Tibial nerve (tissue), 4 donors: ENCODE results near the gene AOPEP. TPM values are rescaled to one million over a fixed set of nuclear protein-coding genes. Genes with fewer than 3 reads are reported as not detected.

Experiments used
- DNase-seq, 2 donors: peaks; one replicate each; pipeline ENCODE4 v3.0.0-alpha.2; 2019; ENCODE audit warnings: low spot score in 2 of 2
- H3K27ac ChIP-seq, 4 donors: fragments of 200-600 bp; sonication (generic) in 3 of 4; one replicate each; pipeline ENCODE4 v1.5.1; 2017 to 2019; ENCODE audit warnings: mild to moderate bottlenecking in 1 of 4
- H3K27me3 ChIP-seq, 2 donors: fragments of 200-600 bp; sonication (generic) in 1 of 2; one replicate each; pipeline versions ENCODE4 v1.5.1 to v1.6.0; 2017 to 2019
- H3K36me3 ChIP-seq, 3 donors: fragments of 200-600 bp; sonication (generic); one replicate each; pipeline ENCODE4 v1.5.1; 2018 to 2019
- H3K4me1 ChIP-seq, 4 donors: fragments of 200-600 bp; sonication (generic) in 3 of 4; one replicate each; pipeline ENCODE4 v1.5.1; 2017 to 2019
- H3K4me3 ChIP-seq, 4 donors: fragments of 200-600 bp; sonication (generic) in 3 of 4; one replicate each; pipeline ENCODE4 v1.5.1; 2017 to 2019; ENCODE audit warnings: mild to moderate bottlenecking in 1 of 4, moderate library complexity in 1 of 4
- H3K9me3 ChIP-seq, 4 donors: fragments of 200-600 bp; sonication (generic) in 3 of 4; one replicate each; pipeline ENCODE4 v1.5.1; 2017 to 2019
- EP300 ChIP-seq, 2 donors: sonication (generic); formaldehyde crosslinking; IDR thresholded peaks; one replicate each; pipeline ENCODE4 v1.6.1; 2017; ENCODE audit warnings: antibody characterized with exemption in 2 of 2, mild to moderate bottlenecking in 1 of 2
- POLR2A ChIP-seq, 2 donors: fragments of 450-650 bp; IDR thresholded peaks; one replicate each; pipeline ENCODE4 v1.6.1; 2017; ENCODE audit warnings: antibody characterized with exemption in 2 of 2, mild to moderate bottlenecking in 2 of 2, moderate library complexity in 2 of 2
- WGBS, 2 donors: methylation state at CpG; one replicate each; pipeline ENCODE4 v1.1.5; 2018; 5-methylcytosine and 5-hydroxymethylcytosine counted together
- total RNA-seq, 4 donors: library from RNA; depleted of rRNA; stranded (reverse); fragments of >200 nt; gene quantifications; one replicate each; pipeline ENCODE4 v1.1.0, GENCODE V29; 2016
- TF ChIP-seq, protein P1 (sequence below), 5 experiments: fragments of 200-600 bp in 3 of 5; fragments of 450-650 bp in 2 of 5; sonication (generic) in 3 of 5; IDR thresholded peaks; one replicate each; pipeline ENCODE4 v1.5.1; 2016 to 2019; ENCODE audit warnings: antibody characterized with exemption in 5 of 5, mild to moderate bottlenecking in 3 of 5, moderate library complexity in 2 of 5

AOPEP gene
- total RNA-seq, 4 donors from 2014 or later, result 236 to 323 (median 265) TPM

DNA sequence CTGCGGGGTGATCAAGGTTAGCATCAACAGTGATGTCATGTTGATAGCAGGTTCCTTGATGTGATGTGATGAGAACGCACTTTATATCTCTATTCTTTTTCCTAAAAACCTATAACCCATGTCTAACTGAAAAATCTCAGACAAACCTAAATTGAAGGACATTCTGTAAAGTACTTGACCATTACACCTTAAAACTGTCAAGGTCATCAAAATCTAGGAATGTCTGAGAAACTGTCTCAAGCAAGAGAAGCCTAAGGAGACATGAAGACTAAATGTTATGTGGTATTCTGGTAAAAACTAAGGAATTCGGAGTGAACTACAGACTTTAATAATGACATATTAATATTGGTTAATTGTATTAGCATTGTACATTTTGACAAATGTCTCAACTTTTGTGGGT lies 170.0 kb downstream of the AOPEP start:
- H3K4me1 ChIP-seq, result peaks cover 0 to 28% (median 17%) of the 10 kb centered on the region in 4 donors
- H3K27ac ChIP-seq, result no peak overlapping the region
- no peak for DNase-seq
- 93 to 99% methylated on average over 3 of the region's 3 CpGs for WGBS, 2 donors
- no peaks in the 10 kb centered on the region for H3K27me3 ChIP-seq
- TF ChIP-seq POLR2A (IDR thresholded peaks at IDR 0.05), result no peak
- no peak for TF ChIP-seq EP300 (IDR thresholded peaks at IDR 0.05)
- TF ChIP-seq, protein P1, sequence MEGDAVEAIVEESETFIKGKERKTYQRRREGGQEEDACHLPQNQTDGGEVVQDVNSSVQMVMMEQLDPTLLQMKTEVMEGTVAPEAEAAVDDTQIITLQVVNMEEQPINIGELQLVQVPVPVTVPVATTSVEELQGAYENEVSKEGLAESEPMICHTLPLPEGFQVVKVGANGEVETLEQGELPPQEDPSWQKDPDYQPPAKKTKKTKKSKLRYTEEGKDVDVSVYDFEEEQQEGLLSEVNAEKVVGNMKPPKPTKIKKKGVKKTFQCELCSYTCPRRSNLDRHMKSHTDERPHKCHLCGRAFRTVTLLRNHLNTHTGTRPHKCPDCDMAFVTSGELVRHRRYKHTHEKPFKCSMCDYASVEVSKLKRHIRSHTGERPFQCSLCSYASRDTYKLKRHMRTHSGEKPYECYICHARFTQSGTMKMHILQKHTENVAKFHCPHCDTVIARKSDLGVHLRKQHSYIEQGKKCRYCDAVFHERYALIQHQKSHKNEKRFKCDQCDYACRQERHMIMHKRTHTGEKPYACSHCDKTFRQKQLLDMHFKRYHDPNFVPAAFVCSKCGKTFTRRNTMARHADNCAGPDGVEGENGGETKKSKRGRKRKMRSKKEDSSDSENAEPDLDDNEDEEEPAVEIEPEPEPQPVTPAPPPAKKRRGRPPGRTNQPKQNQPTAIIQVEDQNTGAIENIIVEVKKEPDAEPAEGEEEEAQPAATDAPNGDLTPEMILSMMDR (IDR thresholded peaks at IDR 0.05), result no peak
- no peak overlapping the region for H3K4me3 ChIP-seq
- peaks cover 0 to under 1% (median 0%) of the 10 kb centered on the region in 4 donors for H3K9me3 ChIP-seq
- no peaks in the 10 kb centered on the region for H3K36me3 ChIP-seq

DNA sequence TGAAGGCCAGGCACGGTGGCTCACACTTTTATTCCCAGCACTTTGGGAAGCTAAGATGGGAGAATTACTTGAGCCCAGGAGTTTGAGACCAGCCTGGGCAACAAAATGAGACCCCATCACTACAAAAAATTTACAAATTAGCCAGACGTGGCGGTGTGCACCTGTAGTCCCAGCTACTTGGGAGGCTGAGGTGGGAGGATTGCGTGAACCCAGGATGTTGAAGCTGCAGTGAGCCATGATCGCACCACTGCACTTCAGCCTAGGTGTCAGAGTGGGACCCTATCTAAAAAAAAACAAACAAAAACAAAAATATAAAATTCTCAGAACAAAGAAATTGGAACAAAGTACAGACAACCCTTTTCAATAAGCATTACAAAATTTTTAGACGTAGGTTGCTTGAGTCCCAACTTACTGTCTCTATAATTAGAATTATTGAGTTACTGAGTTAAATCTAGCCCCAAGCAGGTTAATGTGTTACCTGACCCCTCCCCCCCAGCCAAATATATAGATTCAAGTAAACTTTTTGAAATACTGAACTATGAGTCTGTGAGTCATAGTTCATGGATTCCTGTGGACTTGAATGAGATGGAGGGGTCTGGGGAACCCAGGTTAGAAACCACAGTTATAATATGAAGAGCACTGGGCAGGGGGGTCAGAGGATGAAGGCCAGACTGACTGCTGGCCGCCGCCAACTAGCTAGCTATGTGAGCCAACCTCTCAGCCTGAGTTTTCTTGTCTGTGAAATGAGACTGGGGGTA lies 173.1 kb downstream of the AOPEP start:
- TF ChIP-seq EP300 (IDR thresholded peaks at IDR 0.05) (no peak), POLR2A (IDR thresholded peaks at IDR 0.05) (no peak)
- TF ChIP-seq, protein P1 (IDR thresholded peaks at IDR 0.05), result no peak
- peaks cover 0 to 51% (median 32%) of the 10 kb centered on the region in 4 donors for H3K4me1 ChIP-seq
- no peaks in the 10 kb centered on the region for H3K36me3 ChIP-seq

DNA sequence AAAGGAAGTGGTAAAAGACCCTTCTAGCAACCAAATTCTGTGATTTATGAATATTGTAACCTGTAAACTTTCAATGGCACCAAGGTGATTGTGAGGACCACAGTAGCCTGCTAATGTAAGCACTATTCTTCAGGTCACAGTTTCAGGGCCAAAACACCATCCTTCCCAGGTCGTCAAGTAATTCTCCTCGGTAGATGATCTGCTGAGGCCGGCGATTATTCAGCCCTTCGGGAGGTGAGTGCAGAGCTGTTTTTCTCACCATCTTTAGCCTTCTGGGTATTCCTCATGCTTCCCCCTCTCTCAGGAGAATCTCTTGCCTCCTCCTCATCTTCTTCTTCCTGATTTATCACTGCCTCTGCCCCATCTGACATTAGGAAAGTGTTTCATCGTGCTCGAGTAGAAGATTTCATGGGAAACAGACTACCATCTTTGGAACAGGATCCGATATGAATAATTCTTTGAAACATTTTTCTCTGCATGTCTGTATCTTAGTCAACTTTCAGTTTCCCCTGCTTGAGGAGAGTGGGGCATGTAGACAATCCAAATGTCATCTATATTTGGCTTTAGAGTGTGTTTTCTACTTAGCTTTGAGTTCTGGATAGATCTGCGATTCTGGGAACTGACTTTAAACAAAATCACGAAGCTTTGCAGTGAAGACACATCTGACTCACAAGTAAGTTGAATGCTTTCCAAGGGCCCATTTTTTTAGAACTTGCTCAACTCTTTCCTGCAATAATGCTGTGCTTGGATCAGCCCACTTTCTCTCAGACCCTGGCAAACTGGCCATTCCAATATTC lies 173.9 kb downstream of the AOPEP start:
- Histone ChIP-seq H3K36me3 (no peaks in the 10 kb centered on the region), H3K9me3 (no peaks in the 10 kb centered on the region), H3K4me3 (no peak overlapping the region), H3K4me1 (peaks cover 0 to 54% (median 35%) of the 10 kb centered on the region in 4 donors), H3K27ac (peak overlapping the region; percentile 14 to 92 (median 80)), H3K27me3 (no peaks in the 10 kb centered on the region)
- WGBS, 2 donors, result 39 to 41% methylated on average over 10 of the region's 10 CpGs
- no peak for TF ChIP-seq POLR2A (IDR thresholded peaks at IDR 0.05)
- TF ChIP-seq EP300 (IDR thresholded peaks at IDR 0.05), result peak; percentile 62 to 81
- DNase-seq, result peak in 1 of 2 donors; percentile 81

More for the DNA sequence above, 173.1 kb downstream of the AOPEP start:
- no peaks in the 10 kb centered on the region for H3K27me3 ChIP-seq
- WGBS, 2 donors, result 96 to 97% methylated on average over 8 of the region's 8 CpGs
- H3K27ac ChIP-seq, result peak overlapping the region; percentile 14 to 92 (median 80)
- no peak for DNase-seq
- H3K4me3 ChIP-seq, result no peak overlapping the region
- no peaks in the 10 kb centered on the region for H3K9me3 ChIP-seq

DNA sequence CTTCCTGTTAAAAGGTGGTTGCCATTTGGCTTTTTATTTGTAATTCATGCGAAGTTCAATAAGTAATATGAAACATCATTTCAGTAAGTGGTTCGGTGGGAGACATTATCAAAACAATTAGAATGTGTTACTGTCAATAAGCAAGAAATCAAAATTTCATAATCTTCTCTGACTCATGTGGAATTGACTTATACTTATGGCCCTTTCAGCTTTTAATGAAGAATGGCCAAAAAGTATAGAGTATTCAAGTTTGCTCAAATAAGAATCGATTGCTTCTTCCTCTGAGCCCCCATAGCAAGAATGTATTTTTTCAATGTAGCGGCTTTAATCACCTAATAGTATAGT lies 174.5 kb downstream of the AOPEP start:
- Histone ChIP-seq H3K4me1 (peaks cover 0 to 60% (median 37%) of the 10 kb centered on the region in 4 donors), H3K9me3 (no peaks in the 10 kb centered on the region), H3K27me3 (no peaks in the 10 kb centered on the region), H3K36me3 (no peaks in the 10 kb centered on the region), H3K27ac (peak overlapping the region; percentile 14 to 92 (median 80)), H3K4me3 (no peak overlapping the region)
- no peak for DNase-seq
- TF ChIP-seq, protein P1 (IDR thresholded peaks at IDR 0.05), result no peak
- peak in 1 of 2 donors; percentile 21 for TF ChIP-seq EP300 (IDR thresholded peaks at IDR 0.05)
- WGBS, 2 donors, result 80 to 86% methylated on average over 4 of the region's 4 CpGs

DNA sequence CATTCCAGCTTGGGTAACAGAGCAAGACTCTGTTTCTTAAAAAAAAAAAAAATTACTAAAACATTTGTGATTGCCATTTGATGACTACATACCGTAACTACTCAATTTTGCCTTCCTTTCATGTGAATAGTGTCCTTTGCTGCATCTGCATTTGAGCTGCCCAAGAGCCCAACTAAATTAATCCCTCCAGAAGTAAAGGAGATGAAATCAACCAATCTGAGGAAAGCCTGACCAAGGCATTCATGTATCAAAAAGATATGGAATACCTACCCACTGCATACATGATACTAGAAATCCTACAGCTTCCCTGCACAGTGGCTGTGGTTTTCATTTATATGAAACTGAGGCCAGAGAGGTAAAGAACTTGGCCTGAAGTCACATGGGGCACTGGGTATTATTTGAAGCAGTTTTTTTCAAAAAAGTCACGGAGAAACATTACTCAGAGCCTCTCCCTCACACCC lies 177.5 kb downstream of the AOPEP start:
- Histone ChIP-seq H3K36me3 (no peaks in the 10 kb centered on the region), H3K4me1 (peaks cover 0 to 86% (median 52%) of the 10 kb centered on the region in 4 donors), H3K27ac (peak overlapping the region in 3 of 4 donors; percentile 38 to 92 (median 89)), H3K9me3 (no peaks in the 10 kb centered on the region), H3K4me3 (no peak overlapping the region), H3K27me3 (no peaks in the 10 kb centered on the region)
- TF ChIP-seq POLR2A (IDR thresholded peaks at IDR 0.05) (no peak), EP300 (IDR thresholded peaks at IDR 0.05) (no peak)
- TF ChIP-seq, protein P1 (IDR thresholded peaks at IDR 0.05), result no peak
- no peak for DNase-seq
- WGBS, 2 donors, result 48% methylated on average over 2 of the region's 2 CpGs
